ENCODE data around the gene SUPT5H.

The SUPT5H gene

GRCh38 chr19:39481676-39482075 is 36.3 kb downstream of the SUPT5H start:
- H3K4me1 ChIP-seq (ENCODE audit: control insufficient read depth, insufficient read depth, low read length), result peaks cover 14% of the 10 kb centered on the region
- no peak overlapping the region for H3K27ac ChIP-seq (ENCODE audit: low read length)
- H3K36me3 ChIP-seq (ENCODE audit: control insufficient read depth in 2 of 2, insufficient read depth in 2 of 2, low read length in 2 of 2), result peaks cover 10 to 19% of the 10 kb centered on the region in 2 donors
- H3K9me3 ChIP-seq (ENCODE audit: control insufficient read depth in 2 of 2, low read length in 2 of 2), result no peaks in the 10 kb centered on the region
- peak overlapping the region; percentile 85 to 96 for H3K9ac ChIP-seq (ENCODE audit: low read length in 2 of 2)
- no peaks in the 10 kb centered on the region for H3K27me3 ChIP-seq (ENCODE audit: control insufficient read depth in 1 of 2, insufficient read depth in 2 of 2, low read length in 2 of 2)
- H3K4me3 ChIP-seq (ENCODE audit: low read length in 2 of 2), result peak overlapping the region; percentile 83 to 100

GRCh38 chr19:39483141-39483540 is 37.8 kb downstream of the SUPT5H start:
- Histone ChIP-seq H3K36me3 (ENCODE audit: control insufficient read depth in 2 of 2, insufficient read depth in 2 of 2, low read length in 2 of 2) (peaks cover 15 to 27% of the 10 kb centered on the region in 2 donors), H3K9ac (ENCODE audit: low read length in 2 of 2) (no peak overlapping the region), H3K27me3 (ENCODE audit: control insufficient read depth in 1 of 2, insufficient read depth in 2 of 2, low read length in 2 of 2) (no peaks in the 10 kb centered on the region), H3K9me3 (ENCODE audit: control insufficient read depth in 2 of 2, low read length in 2 of 2) (no peaks in the 10 kb centered on the region), H3K4me3 (ENCODE audit: low read length in 2 of 2) (no peak overlapping the region), H3K27ac (ENCODE audit: low read length) (no peak overlapping the region), H3K4me1 (ENCODE audit: control insufficient read depth, insufficient read depth, low read length) (peaks cover 14% of the 10 kb centered on the region)

- H3K4me3 ChIP-seq (ENCODE audit: low read length in 2 of 2), result no peak overlapping the region
These were observed 44.4 kb downstream of the SUPT5H start for GRCh38 chr19:39489756-39490155.

GRCh38 chr19:39492225-39492624 is 46.8 kb downstream of the SUPT5H start:
- Histone ChIP-seq H3K9ac (ENCODE audit: low read length in 2 of 2) (no peak overlapping the region), H3K27ac (ENCODE audit: low read length) (no peak overlapping the region), H3K36me3 (ENCODE audit: control insufficient read depth in 2 of 2, insufficient read depth in 2 of 2, low read length in 2 of 2) (peaks cover 24 to 27% of the 10 kb centered on the region in 2 donors), H3K4me1 (ENCODE audit: control insufficient read depth, insufficient read depth, low read length) (no peaks in the 10 kb centered on the region), H3K27me3 (ENCODE audit: control insufficient read depth in 1 of 2, insufficient read depth in 2 of 2, low read length in 2 of 2) (peaks cover 5 to 6% of the 10 kb centered on the region in 2 donors), H3K4me3 (ENCODE audit: low read length in 2 of 2) (no peak overlapping the region), H3K9me3 (ENCODE audit: control insufficient read depth in 2 of 2, low read length in 2 of 2) (no peaks in the 10 kb centered on the region)

More at GRCh38 chr19:39489756-39490155, 44.4 kb downstream of the SUPT5H start:
- no peaks in the 10 kb centered on the region for H3K4me1 ChIP-seq (ENCODE audit: control insufficient read depth, insufficient read depth, low read length)
- H3K27ac ChIP-seq (ENCODE audit: low read length), result no peak overlapping the region
- no peaks in the 10 kb centered on the region for H3K9me3 ChIP-seq (ENCODE audit: control insufficient read depth in 2 of 2, low read length in 2 of 2)
- no peak overlapping the region for H3K9ac ChIP-seq (ENCODE audit: low read length in 2 of 2)
- H3K36me3 ChIP-seq (ENCODE audit: control insufficient read depth in 2 of 2, insufficient read depth in 2 of 2, low read length in 2 of 2), result peaks cover 35 to 46% of the 10 kb centered on the region in 2 donors
- no peaks in the 10 kb centered on the region for H3K27me3 ChIP-seq (ENCODE audit: control insufficient read depth in 1 of 2, insufficient read depth in 2 of 2, low read length in 2 of 2)

- Histone ChIP-seq H3K27ac (ENCODE audit: low read length) (no peak overlapping the region), H3K36me3 (ENCODE audit: control insufficient read depth in 2 of 2, insufficient read depth in 2 of 2, low read length in 2 of 2) (peaks cover 23 to 27% of the 10 kb centered on the region in 2 donors), H3K4me3 (ENCODE audit: low read length in 2 of 2) (no peak overlapping the region), H3K27me3 (ENCODE audit: control insufficient read depth in 1 of 2, insufficient read depth in 2 of 2, low read length in 2 of 2) (peaks cover 7 to 12% of the 10 kb centered on the region in 2 donors), H3K4me1 (ENCODE audit: control insufficient read depth, insufficient read depth, low read length) (peaks cover 2% of the 10 kb centered on the region), H3K9me3 (ENCODE audit: control insufficient read depth in 2 of 2, low read length in 2 of 2) (no peaks in the 10 kb centered on the region), H3K9ac (ENCODE audit: low read length in 2 of 2) (no peak overlapping the region)
These were observed 47.4 kb downstream of the SUPT5H start for GRCh38 chr19:39492788-39493187.

DNA sequence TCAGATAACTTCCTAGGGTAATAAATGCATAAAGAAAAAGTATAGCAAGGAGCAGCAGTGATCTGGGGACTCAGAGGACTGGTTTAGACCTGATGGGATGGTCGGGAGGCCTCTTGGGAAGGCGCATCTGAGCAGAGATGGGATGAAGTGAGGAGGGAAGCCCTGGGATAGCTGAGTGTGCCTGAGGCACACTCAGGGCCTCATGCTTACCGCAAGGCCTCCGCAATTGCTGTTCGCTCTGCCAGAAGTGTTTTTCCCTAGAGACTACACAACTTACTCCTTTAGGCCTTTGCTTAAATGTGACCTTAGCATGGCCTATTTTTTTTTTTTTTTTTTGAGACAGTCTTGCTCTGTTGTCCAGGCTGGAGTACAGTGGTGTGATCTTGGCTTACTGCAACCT is 49.3 kb downstream of the SUPT5H start:
- Histone ChIP-seq H3K27ac (ENCODE audit: low read length) (no peak overlapping the region), H3K4me3 (ENCODE audit: low read length in 2 of 2) (no peak overlapping the region), H3K27me3 (ENCODE audit: control insufficient read depth in 1 of 2, insufficient read depth in 2 of 2, low read length in 2 of 2) (peaks cover 20 to 30% of the 10 kb centered on the region in 2 donors), H3K9me3 (ENCODE audit: control insufficient read depth in 2 of 2, low read length in 2 of 2) (no peaks in the 10 kb centered on the region), H3K9ac (ENCODE audit: low read length in 2 of 2) (no peak overlapping the region), H3K4me1 (ENCODE audit: control insufficient read depth, insufficient read depth, low read length) (peaks cover 14% of the 10 kb centered on the region), H3K36me3 (ENCODE audit: control insufficient read depth in 2 of 2, insufficient read depth in 2 of 2, low read length in 2 of 2) (peaks cover 6 to 11% of the 10 kb centered on the region in 2 donors)

DNA sequence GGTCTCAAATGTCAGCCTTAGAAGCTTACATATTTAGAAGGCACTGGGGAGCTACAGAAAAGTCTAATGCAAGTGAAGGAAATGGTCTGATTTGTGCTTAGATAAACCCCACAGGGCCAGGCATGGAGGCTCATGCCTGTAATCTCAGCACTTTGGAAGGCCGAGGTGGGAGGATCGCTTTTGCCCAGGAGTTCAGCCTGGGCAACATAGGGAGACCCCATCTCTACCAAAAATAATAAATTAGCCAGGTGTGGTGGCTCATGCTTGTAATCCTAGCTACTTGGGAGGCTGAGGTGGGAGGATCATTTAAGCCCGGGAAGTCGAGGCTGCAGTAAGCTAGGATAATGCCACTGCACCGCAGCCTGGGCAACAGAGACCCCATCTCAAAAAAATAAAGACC is 50.7 kb downstream of the SUPT5H start:
- Histone ChIP-seq H3K4me1 (ENCODE audit: control insufficient read depth, insufficient read depth, low read length) (peaks cover 14% of the 10 kb centered on the region), H3K9ac (ENCODE audit: low read length in 2 of 2) (no peak overlapping the region), H3K27me3 (ENCODE audit: control insufficient read depth in 1 of 2, insufficient read depth in 2 of 2, low read length in 2 of 2) (peaks cover 30 to 40% of the 10 kb centered on the region in 2 donors), H3K4me3 (ENCODE audit: low read length in 2 of 2) (no peak overlapping the region), H3K9me3 (ENCODE audit: control insufficient read depth in 2 of 2, low read length in 2 of 2) (no peaks in the 10 kb centered on the region), H3K27ac (ENCODE audit: low read length) (no peak overlapping the region), H3K36me3 (ENCODE audit: control insufficient read depth in 2 of 2, insufficient read depth in 2 of 2, low read length in 2 of 2) (peaks cover 0 to 3% of the 10 kb centered on the region in 2 donors)

DNA sequence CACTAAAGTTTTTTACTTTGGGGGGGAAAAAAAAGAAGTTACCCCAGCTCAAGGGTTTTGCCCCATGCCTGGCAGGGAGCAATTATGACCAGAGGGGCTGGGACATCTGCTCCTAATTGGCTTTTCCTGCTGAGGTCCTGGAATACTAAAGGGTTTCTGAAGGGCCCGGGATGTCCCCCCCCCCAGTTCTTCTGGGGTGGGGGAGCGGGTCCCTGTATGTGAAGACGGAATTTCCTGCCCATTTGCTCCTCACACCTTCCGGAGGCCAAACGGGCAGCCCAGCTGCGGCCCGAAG is 52.3 kb downstream of the SUPT5H start:
- H3K9me3 ChIP-seq (ENCODE audit: control insufficient read depth in 2 of 2, low read length in 2 of 2), result no peaks in the 10 kb centered on the region
- no peak overlapping the region for H3K27ac ChIP-seq (ENCODE audit: low read length)
- peaks cover 33 to 43% of the 10 kb centered on the region in 2 donors for H3K27me3 ChIP-seq (ENCODE audit: control insufficient read depth in 1 of 2, insufficient read depth in 2 of 2, low read length in 2 of 2)
- H3K4me1 ChIP-seq (ENCODE audit: control insufficient read depth, insufficient read depth, low read length), result peaks cover 15% of the 10 kb centered on the region
- no peaks in the 10 kb centered on the region for H3K36me3 ChIP-seq (ENCODE audit: control insufficient read depth in 2 of 2, insufficient read depth in 2 of 2, low read length in 2 of 2)
- peak overlapping the region in 1 of 2 donors; percentile 52 for H3K4me3 ChIP-seq (ENCODE audit: low read length in 2 of 2)
- H3K9ac ChIP-seq (ENCODE audit: low read length in 2 of 2), result no peak overlapping the region

- Histone ChIP-seq H3K9ac (ENCODE audit: low read length in 2 of 2) (peak overlapping the region in 1 of 2 donors; percentile 47), H3K27me3 (ENCODE audit: control insufficient read depth in 1 of 2, insufficient read depth in 2 of 2, low read length in 2 of 2) (peaks cover 36 to 47% of the 10 kb centered on the region in 2 donors), H3K4me1 (ENCODE audit: control insufficient read depth, insufficient read depth, low read length) (peaks cover 20% of the 10 kb centered on the region), H3K4me3 (ENCODE audit: low read length in 2 of 2) (peak overlapping the region in 1 of 2 donors; percentile 52), H3K27ac (ENCODE audit: low read length) (no peak overlapping the region), H3K9me3 (ENCODE audit: control insufficient read depth in 2 of 2, low read length in 2 of 2) (no peaks in the 10 kb centered on the region), H3K36me3 (ENCODE audit: control insufficient read depth in 2 of 2, insufficient read depth in 2 of 2, low read length in 2 of 2) (no peaks in the 10 kb centered on the region)
These were observed 52.8 kb downstream of the SUPT5H start for GRCh38 chr19:39497996-39498797.

DNA sequence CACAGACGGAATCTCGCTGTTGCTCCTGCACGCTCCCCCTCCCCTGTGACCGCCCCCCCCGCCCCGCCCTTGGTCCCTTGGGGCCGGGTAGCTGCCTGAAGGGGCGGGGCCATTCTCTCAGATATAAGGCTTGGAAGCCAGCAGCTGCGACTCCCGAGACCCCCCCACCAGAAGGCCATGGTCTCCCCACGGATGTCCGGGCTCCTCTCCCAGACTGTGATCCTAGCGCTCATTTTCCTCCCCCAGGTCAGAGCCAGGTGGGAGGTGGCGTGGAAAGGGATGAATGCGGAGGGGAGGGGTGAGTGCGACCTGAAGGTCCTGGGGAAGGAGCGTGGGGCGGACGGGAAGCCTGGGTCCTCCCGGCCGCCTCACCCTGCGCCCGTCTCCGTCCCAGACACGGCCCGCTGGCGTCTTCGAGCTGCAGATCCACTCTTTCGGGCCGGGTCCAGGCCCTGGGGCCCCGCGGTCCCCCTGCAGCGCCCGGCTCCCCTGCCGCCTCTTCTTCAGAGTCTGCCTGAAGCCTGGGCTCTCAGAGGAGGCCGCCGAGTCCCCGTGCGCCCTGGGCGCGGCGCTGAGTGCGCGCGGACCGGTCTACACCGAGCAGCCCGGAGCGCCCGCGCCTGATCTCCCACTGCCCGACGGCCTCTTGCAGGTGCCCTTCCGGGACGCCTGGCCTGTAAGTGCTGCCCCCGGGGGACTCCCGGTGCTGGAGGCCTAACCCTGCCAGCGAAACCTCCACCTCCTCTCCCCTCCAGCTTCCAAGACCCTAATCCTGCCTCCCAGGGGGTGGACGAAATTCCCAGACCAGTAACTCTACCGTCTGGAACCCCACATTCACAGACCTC is 53.6 kb downstream of the SUPT5H start, which contains the start of gene DLL3:
Gene DLL3 (plus strand): TSS at position 150 of the 845 bp plus-strand sequence. CDS start 28 bp downstream, at position 178.
- H3K9me3 ChIP-seq (ENCODE audit: control insufficient read depth in 2 of 2, low read length in 2 of 2), result no peaks in the 10 kb centered on the region
- peaks cover 20% of the 10 kb centered on the region for H3K4me1 ChIP-seq (ENCODE audit: control insufficient read depth, insufficient read depth, low read length)
- peaks cover 44 to 55% of the 10 kb centered on the region in 2 donors for H3K27me3 ChIP-seq (ENCODE audit: control insufficient read depth in 1 of 2, insufficient read depth in 2 of 2, low read length in 2 of 2)
- H3K27ac ChIP-seq (ENCODE audit: low read length), result no peak within 1 kb of the TSS
- H3K36me3 ChIP-seq (ENCODE audit: control insufficient read depth in 2 of 2, insufficient read depth in 2 of 2, low read length in 2 of 2), result no peaks in the 10 kb centered on the region
- H3K9ac ChIP-seq (ENCODE audit: low read length in 2 of 2), result peak within 1 kb of the TSS in 1 of 2 donors; percentile 47
- peak within 1 kb of the TSS in 1 of 2 donors; percentile 52 for H3K4me3 ChIP-seq (ENCODE audit: low read length in 2 of 2)
